Neural crest cell (in vitro differentiated cells): ENCODE results near the gene DTHD1. TPM values are rescaled to one million over a fixed set of nuclear protein-coding genes. Genes with fewer than 3 reads are reported as not detected.

Source experiments
- DNase-seq: peaks from one replicate; pipeline ENCODE4 v3.0.0; 2021; ENCODE audit warnings: low read depth, mixed read lengths, low spot score
- H3K27ac Mint-ChIP-seq: one replicate; pipeline ENCODE4 v1.8.0; 2021; ENCODE audit warnings: mild to moderate bottlenecking, mixed read lengths; ENCODE audit not compliant: unreplicated experiment
- H3K27me3 Mint-ChIP-seq: 2 replicates; pipeline ENCODE4 v1.8.0; 2021; ENCODE audit warnings: low read depth, mild to moderate bottlenecking, mixed read lengths
- H3K36me3 Mint-ChIP-seq: 2 replicates; pipeline ENCODE4 v1.8.0; 2021; ENCODE audit warnings: low read depth, mild to moderate bottlenecking, mixed read lengths
- H3K4me1 Mint-ChIP-seq: 2 replicates; pipeline ENCODE4 v1.8.0; 2021; ENCODE audit warnings: mixed read lengths
- H3K4me3 Mint-ChIP-seq: one replicate; pipeline ENCODE4 v1.8.0; 2021; ENCODE audit warnings: mild to moderate bottlenecking, mixed read lengths
- H3K9me3 Mint-ChIP-seq: 2 replicates; pipeline ENCODE4 v1.8.0; 2021; ENCODE audit warnings: mixed read lengths
- CTCF ChIP-seq: fragments of 200-600 bp; sonication (generic); conservative IDR thresholded peaks from 2 replicates; pipeline ENCODE4 v1.5.0; 2021; ENCODE audit warnings: antibody characterized with exemption, mild to moderate bottlenecking
- total RNA-seq: library from RNA; stranded (reverse); gene quantifications from 2 replicates; pipeline ENCODE4 v1.2.1, GENCODE V29; 2021

DTHD1 gene
- total RNA-seq, 1 donor from 2014 or later: not detected

- DNase-seq: no peak
- H3K4me3 Mint-ChIP-seq: no peak overlapping the region
- no peak for TF ChIP-seq CTCF
- H3K27ac Mint-ChIP-seq: no peak overlapping the region
- no peaks in the 10 kb centered on the region for H3K36me3 Mint-ChIP-seq
- no peaks in the 10 kb centered on the region for H3K4me1 Mint-ChIP-seq
- no peaks in the 10 kb centered on the region for H3K9me3 Mint-ChIP-seq
- no peaks in the 10 kb centered on the region for H3K27me3 Mint-ChIP-seq
Measured at GRCh38 chr4:36324808-36325207, 43.4 kb downstream of the DTHD1 start.

GRCh38 chr4:36325499-36325898 lies 44.1 kb downstream of the DTHD1 start:
- H3K27ac Mint-ChIP-seq: no peak overlapping the region
- H3K9me3 Mint-ChIP-seq: no peaks in the 10 kb centered on the region
- no peaks in the 10 kb centered on the region for H3K27me3 Mint-ChIP-seq
- TF ChIP-seq CTCF: no peak
- DNase-seq: no peak
- no peaks in the 10 kb centered on the region for H3K36me3 Mint-ChIP-seq
- H3K4me3 Mint-ChIP-seq: no peak overlapping the region
- H3K4me1 Mint-ChIP-seq: no peaks in the 10 kb centered on the region

- no peak overlapping the region for H3K27ac Mint-ChIP-seq
- no peak for TF ChIP-seq CTCF
- no peaks in the 10 kb centered on the region for H3K4me1 Mint-ChIP-seq
- H3K4me3 Mint-ChIP-seq: no peak overlapping the region
- H3K9me3 Mint-ChIP-seq: no peaks in the 10 kb centered on the region
- DNase-seq: no peak
- H3K36me3 Mint-ChIP-seq: no peaks in the 10 kb centered on the region
- no peaks in the 10 kb centered on the region for H3K27me3 Mint-ChIP-seq
Measured at GRCh38 chr4:36325926-36326325, 44.5 kb downstream of the DTHD1 start.

- no peaks in the 10 kb centered on the region for H3K36me3 Mint-ChIP-seq
- no peaks in the 10 kb centered on the region for H3K27me3 Mint-ChIP-seq
- no peak for TF ChIP-seq CTCF
- no peak overlapping the region for H3K27ac Mint-ChIP-seq
- H3K9me3 Mint-ChIP-seq: no peaks in the 10 kb centered on the region
- H3K4me1 Mint-ChIP-seq: no peaks in the 10 kb centered on the region
- no peak for DNase-seq
- H3K4me3 Mint-ChIP-seq: no peak overlapping the region
Measured at GRCh38 chr4:36326476-36327029, 45.1 kb downstream of the DTHD1 start.

- no peak for TF ChIP-seq CTCF
- H3K9me3 Mint-ChIP-seq: peaks cover 2% of the 10 kb centered on the region
- H3K4me1 Mint-ChIP-seq: peaks cover 3% of the 10 kb centered on the region
- H3K4me3 Mint-ChIP-seq: no peak overlapping the region
- no peak for DNase-seq
- H3K27me3 Mint-ChIP-seq: no peaks in the 10 kb centered on the region
- H3K36me3 Mint-ChIP-seq: no peaks in the 10 kb centered on the region
- H3K27ac Mint-ChIP-seq: no peak overlapping the region
Measured at GRCh38 chr4:36327400-36327799, 46.0 kb downstream of the DTHD1 start.

- Mint-ChIP-seq H3K9me3 (peaks cover 2% of the 10 kb centered on the region), H3K36me3 (no peaks in the 10 kb centered on the region), H3K27ac (no peak overlapping the region), H3K4me1 (peaks cover 5% of the 10 kb centered on the region), H3K27me3 (no peaks in the 10 kb centered on the region), H3K4me3 (no peak overlapping the region)
- DNase-seq: no peak
- TF ChIP-seq CTCF: no peak
Measured at GRCh38 chr4:36328130-36328529, 46.7 kb downstream of the DTHD1 start.
